ENCODE results near the gene PBXIP1.
"Not testable (repeated sequence)": the region's sequence is repeated elsewhere in the genome, so short reads cannot be mapped to it uniquely, and the experiment has no call there.

The PBXIP1 gene

GRCh38 chr1:154982341-154982740, 26.4 kb upstream of the PBXIP1 start:
- DNase-seq (ENCODE audit: low read depth, low spot score) = no peak
- Histone ChIP-seq H3K27me3 (ENCODE audit: control insufficient read depth, insufficient read depth, low read length) (no peaks in the 10 kb centered on the region), H3K9me3 (ENCODE audit: control insufficient read depth, insufficient read depth, low read length) (no peaks in the 10 kb centered on the region), H3K4me1 (ENCODE audit: control insufficient read depth, insufficient read depth, low read length) (no peaks in the 10 kb centered on the region), H3K27ac (ENCODE audit: low read length) (no peak overlapping the region), H3K4me3 (ENCODE audit: low read length) (peak overlapping the region; percentile 23; the same call in 1 of the 2 replicates), H3K36me3 (ENCODE audit: control insufficient read depth, insufficient read depth, low read length) (peaks cover 6% of the 10 kb centered on the region; the same call in 1 of the 2 replicates)
- WGBS (ENCODE audit: insufficient coverage, insufficient read length) = no CpG with 5 or more reads among the region's 6 CpGs

GRCh38 chr1:154978360-154978759, 22.5 kb upstream of the PBXIP1 start:
- DNase-seq (ENCODE audit: low read depth, low spot score) = no peak
- no peak overlapping the region for H3K4me3 ChIP-seq (ENCODE audit: low read length)
- no peaks in the 10 kb centered on the region for H3K4me1 ChIP-seq (ENCODE audit: control insufficient read depth, insufficient read depth, low read length)
- no peaks in the 10 kb centered on the region for H3K9me3 ChIP-seq (ENCODE audit: control insufficient read depth, insufficient read depth, low read length)
- H3K36me3 ChIP-seq (ENCODE audit: control insufficient read depth, insufficient read depth, low read length) = peaks cover 6% of the 10 kb centered on the region; the same call in 1 of the 2 replicates
- no peaks in the 10 kb centered on the region for H3K27me3 ChIP-seq (ENCODE audit: control insufficient read depth, insufficient read depth, low read length)
- no CpG with 5 or more reads among the region's 3 CpGs for WGBS (ENCODE audit: insufficient coverage, insufficient read length)
- no peak overlapping the region for H3K27ac ChIP-seq (ENCODE audit: low read length)

- H3K27ac ChIP-seq (ENCODE audit: low read length); H3K4me1 ChIP-seq (ENCODE audit: control insufficient read depth, insufficient read depth, low read length); H3K9me3 ChIP-seq (ENCODE audit: control insufficient read depth, insufficient read depth, low read length); H3K4me3 ChIP-seq (ENCODE audit: low read length); DNase-seq (ENCODE audit: low read depth, low spot score); H3K36me3 ChIP-seq (ENCODE audit: control insufficient read depth, insufficient read depth, low read length); H3K27me3 ChIP-seq (ENCODE audit: control insufficient read depth, insufficient read depth, low read length): not testable (repeated sequence)
- WGBS (ENCODE audit: insufficient coverage, insufficient read length) = no CpG with 5 or more reads among the region's 3 CpGs
Observed at GRCh38 chr1:154977762-154978161, 21.9 kb upstream of the PBXIP1 start.

GRCh38 chr1:154975409-154976059, 19.6 kb upstream of the PBXIP1 start:
- Histone ChIP-seq H3K27ac (ENCODE audit: low read length) (peak overlapping the region; percentile 6), H3K9me3 (ENCODE audit: control insufficient read depth, insufficient read depth, low read length) (no peaks in the 10 kb centered on the region), H3K4me3 (ENCODE audit: low read length) (peak overlapping the region; percentile 82; the same call in 1 of the 2 replicates), H3K4me1 (ENCODE audit: control insufficient read depth, insufficient read depth, low read length) (peaks cover 8% of the 10 kb centered on the region; the same call in 1 of the 2 replicates), H3K27me3 (ENCODE audit: control insufficient read depth, insufficient read depth, low read length) (no peaks in the 10 kb centered on the region), H3K36me3 (ENCODE audit: control insufficient read depth, insufficient read depth, low read length) (peaks cover 6% of the 10 kb centered on the region; the same call in 1 of the 2 replicates)
- DNase-seq (ENCODE audit: low read depth, low spot score) = no peak
- WGBS (ENCODE audit: insufficient coverage, insufficient read length) = no CpG with 5 or more reads among the region's 24 CpGs

- Histone ChIP-seq H3K36me3 (ENCODE audit: control insufficient read depth, insufficient read depth, low read length) (peaks cover 6% of the 10 kb centered on the region; the same call in 1 of the 2 replicates), H3K27me3 (ENCODE audit: control insufficient read depth, insufficient read depth, low read length) (no peaks in the 10 kb centered on the region), H3K4me3 (ENCODE audit: low read length) (peak overlapping the region; percentile 82), H3K27ac (ENCODE audit: low read length) (peak overlapping the region; percentile 6), H3K9me3 (ENCODE audit: control insufficient read depth, insufficient read depth, low read length) (no peaks in the 10 kb centered on the region), H3K4me1 (ENCODE audit: control insufficient read depth, insufficient read depth, low read length) (peaks cover 8% of the 10 kb centered on the region; the same call in 1 of the 2 replicates)
- no peak for DNase-seq (ENCODE audit: low read depth, low spot score)
- WGBS (ENCODE audit: insufficient coverage, insufficient read length) = no CpG with 5 or more reads among the region's 30 CpGs
Observed at GRCh38 chr1:154974808-154975408, 19.0 kb upstream of the PBXIP1 start.

GRCh38 chr1:154974102-154974807, 18.4 kb upstream of the PBXIP1 start, which contains the start of gene CKS1B:
CKS1B (plus strand) TSS chr1:154974681; CDS start chr1:154974746, 65 bp downstream.
- peaks cover 8% of the 10 kb centered on the region; the same call in 1 of the 2 replicates for H3K4me1 ChIP-seq (ENCODE audit: control insufficient read depth, insufficient read depth, low read length)
- H3K27ac ChIP-seq (ENCODE audit: low read length) = peak within 1 kb of the TSS; percentile 6
- peak; percentile 99 for DNase-seq (ENCODE audit: low read depth, low spot score)
- H3K9me3 ChIP-seq (ENCODE audit: control insufficient read depth, insufficient read depth, low read length) = no peaks in the 10 kb centered on the region
- peaks cover under 1% of the 10 kb centered on the region; the same call in 1 of the 2 replicates for H3K36me3 ChIP-seq (ENCODE audit: control insufficient read depth, insufficient read depth, low read length)
- WGBS (ENCODE audit: insufficient coverage, insufficient read length) = no CpG with 5 or more reads among the region's 47 CpGs
- H3K4me3 ChIP-seq (ENCODE audit: low read length) = peak within 1 kb of the TSS; percentile 83
- no peaks in the 10 kb centered on the region for H3K27me3 ChIP-seq (ENCODE audit: control insufficient read depth, insufficient read depth, low read length)

GRCh38 chr1:154973344-154974101, 17.6 kb upstream of the PBXIP1 start:
- H3K27ac ChIP-seq (ENCODE audit: low read length) = peak overlapping the region; percentile 70
- DNase-seq (ENCODE audit: low read depth, low spot score) = peak; percentile 98
- H3K36me3 ChIP-seq (ENCODE audit: control insufficient read depth, insufficient read depth, low read length) = no peaks in the 10 kb centered on the region; the same call in 1 of the 2 replicates
- no CpG with 5 or more reads among the region's 37 CpGs for WGBS (ENCODE audit: insufficient coverage, insufficient read length)
- no peaks in the 10 kb centered on the region for H3K27me3 ChIP-seq (ENCODE audit: control insufficient read depth, insufficient read depth, low read length)
- H3K4me1 ChIP-seq (ENCODE audit: control insufficient read depth, insufficient read depth, low read length) = peaks cover 10% of the 10 kb centered on the region
- H3K9me3 ChIP-seq (ENCODE audit: control insufficient read depth, insufficient read depth, low read length) = no peaks in the 10 kb centered on the region
- H3K4me3 ChIP-seq (ENCODE audit: low read length) = peak overlapping the region; percentile 83; the same call in 1 of the 2 replicates

GRCh38 chr1:154972517-154973343, 16.8 kb upstream of the PBXIP1 start:
- no peaks in the 10 kb centered on the region for H3K27me3 ChIP-seq (ENCODE audit: control insufficient read depth, insufficient read depth, low read length)
- DNase-seq (ENCODE audit: low read depth, low spot score) = peak; percentile 94
- H3K27ac ChIP-seq (ENCODE audit: low read length) = peak overlapping the region; percentile 78
- no peaks in the 10 kb centered on the region for H3K9me3 ChIP-seq (ENCODE audit: control insufficient read depth, insufficient read depth, low read length)
- no CpG with 5 or more reads among the region's 18 CpGs for WGBS (ENCODE audit: insufficient coverage, insufficient read length)
- H3K36me3 ChIP-seq (ENCODE audit: control insufficient read depth, insufficient read depth, low read length) = peaks cover under 1% of the 10 kb centered on the region
- H3K4me1 ChIP-seq (ENCODE audit: control insufficient read depth, insufficient read depth, low read length) = peaks cover 10% of the 10 kb centered on the region
- H3K4me3 ChIP-seq (ENCODE audit: low read length) = peak overlapping the region; percentile 16; the same call in 1 of the 2 replicates

GRCh38 chr1:154972213-154972516, 16.3 kb upstream of the PBXIP1 start:
- Histone ChIP-seq H3K36me3 (ENCODE audit: control insufficient read depth, insufficient read depth, low read length) (peaks cover 5% of the 10 kb centered on the region), H3K4me1 (ENCODE audit: control insufficient read depth, insufficient read depth, low read length) (peaks cover 10% of the 10 kb centered on the region), H3K4me3 (ENCODE audit: low read length) (peak overlapping the region; percentile 5; the same call in 1 of the 2 replicates)

More at GRCh38 chr1:154972213-154972516, 16.3 kb upstream of the PBXIP1 start:
- H3K27ac ChIP-seq (ENCODE audit: low read length) = peak overlapping the region; percentile 78
- WGBS (ENCODE audit: insufficient coverage, insufficient read length) = no CpG with 5 or more reads among the region's 3 CpGs
- no peak for DNase-seq (ENCODE audit: low read depth, low spot score)
- H3K9me3 ChIP-seq (ENCODE audit: control insufficient read depth, insufficient read depth, low read length) = no peaks in the 10 kb centered on the region
- no peaks in the 10 kb centered on the region for H3K27me3 ChIP-seq (ENCODE audit: control insufficient read depth, insufficient read depth, low read length)

All from iPS DF 6.9 (cell line).